ENCODE measurements around the gene TAF11L6.
"Not testable (repeated sequence)": the region's sequence is repeated elsewhere in the genome, so short reads cannot be mapped to it uniquely, and the experiment has no call there.

The TAF11L6 gene

DNA sequence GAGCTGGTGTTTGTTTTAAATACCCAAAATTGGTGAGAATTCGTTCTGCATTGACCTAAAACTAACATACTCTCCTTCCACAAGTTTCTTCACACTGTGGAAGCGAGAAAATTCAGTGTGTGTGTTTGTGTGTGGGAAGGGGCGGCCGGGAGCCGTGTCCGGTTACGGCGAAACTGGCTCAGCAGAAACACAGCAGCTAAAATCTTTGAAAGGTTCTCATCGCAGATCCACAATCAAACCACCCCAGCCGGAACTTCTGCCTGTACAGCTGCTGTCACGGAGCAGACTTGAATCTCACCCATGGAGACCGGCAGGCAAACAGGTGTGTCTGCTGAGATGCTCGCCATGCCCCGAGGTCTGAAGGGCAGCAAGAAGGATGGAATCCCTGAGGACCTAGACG, at the start of gene TAF11L6:
TSS of gene TAF11L6 (plus strand) at position 301 of the 400 bp plus-strand sequence.
- not testable (repeated sequence) for DNase-seq (ENCODE audit: low spot score)

DNA sequence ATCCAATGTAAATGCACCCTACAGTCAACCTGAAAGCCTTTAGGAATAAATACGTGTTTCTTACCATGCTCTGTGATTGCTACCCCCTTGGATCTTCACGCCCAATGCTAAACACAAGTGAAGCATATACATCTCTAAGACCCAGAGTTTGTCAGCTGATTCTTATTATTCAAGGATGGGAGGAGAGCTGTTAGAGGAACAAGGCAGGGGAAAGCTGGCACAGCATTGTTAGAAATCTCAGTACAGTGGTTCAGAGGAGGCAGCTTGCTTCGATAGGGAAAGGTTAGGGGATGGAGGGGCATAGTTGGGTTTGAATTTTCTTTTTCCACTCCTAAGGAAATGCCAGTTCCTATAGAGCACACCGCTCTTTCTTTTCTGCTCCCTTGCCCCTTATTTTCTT, 47.1 kb upstream of the TAF11L6 start:
- no peak for DNase-seq (ENCODE audit: low spot score)

DNA sequence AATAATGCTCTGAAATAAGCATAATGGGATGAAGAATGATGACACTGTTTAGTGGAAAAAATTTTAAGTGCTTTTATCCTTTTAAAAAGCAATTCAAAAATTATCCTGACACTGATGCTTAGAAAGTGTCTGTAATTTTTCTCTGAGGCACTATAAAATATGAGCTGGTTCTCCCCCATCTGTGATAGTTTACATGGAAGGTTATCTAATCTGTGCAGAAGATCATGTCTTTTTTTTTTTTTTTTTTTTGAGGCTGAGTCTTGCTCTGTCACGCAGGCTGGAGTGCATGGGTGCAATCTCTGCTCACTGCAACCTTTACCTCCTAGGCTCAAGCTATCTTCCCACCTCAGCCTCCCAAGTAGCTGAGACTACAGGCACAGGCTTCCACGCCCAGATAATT, 45.7 kb upstream of the TAF11L6 start:
- DNase-seq (ENCODE audit: low spot score): no peak

DNA sequence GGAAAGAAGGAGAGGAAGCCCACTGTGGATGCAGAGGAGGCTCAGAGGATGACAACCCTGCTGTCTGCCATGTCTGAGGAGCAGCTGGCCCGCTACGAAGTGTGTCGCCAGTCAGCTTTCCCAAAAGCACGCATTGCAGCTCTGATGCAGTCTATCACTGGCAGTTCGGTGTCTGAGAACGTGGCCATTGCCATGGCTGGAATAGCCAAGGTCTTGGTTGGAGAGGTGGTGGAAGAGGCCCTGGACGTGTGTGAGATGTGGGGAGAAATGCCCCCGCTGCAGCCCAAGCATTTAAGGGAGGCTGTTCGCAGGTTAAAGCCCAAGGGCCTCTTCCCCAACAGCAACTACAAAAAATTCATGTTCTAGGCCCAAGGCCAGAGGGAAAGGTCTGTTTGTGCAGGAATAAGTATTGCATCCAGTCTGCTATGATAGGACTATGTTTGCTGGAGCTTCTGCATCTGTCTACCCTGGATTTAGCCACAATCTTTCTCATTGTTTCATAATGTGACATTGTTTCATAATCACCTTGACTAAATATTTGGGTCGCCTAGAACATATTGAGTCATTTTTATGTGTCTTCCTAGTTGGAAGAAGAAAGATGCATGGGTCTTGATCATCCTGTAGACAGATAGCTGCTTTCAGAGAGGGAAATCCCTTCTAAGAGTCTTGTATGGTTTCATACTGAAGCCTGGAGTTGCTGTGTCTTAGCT, 41.9 kb upstream of the TAF11L6 start:
- DNase-seq (ENCODE audit: low spot score): not testable (repeated sequence)

DNA sequence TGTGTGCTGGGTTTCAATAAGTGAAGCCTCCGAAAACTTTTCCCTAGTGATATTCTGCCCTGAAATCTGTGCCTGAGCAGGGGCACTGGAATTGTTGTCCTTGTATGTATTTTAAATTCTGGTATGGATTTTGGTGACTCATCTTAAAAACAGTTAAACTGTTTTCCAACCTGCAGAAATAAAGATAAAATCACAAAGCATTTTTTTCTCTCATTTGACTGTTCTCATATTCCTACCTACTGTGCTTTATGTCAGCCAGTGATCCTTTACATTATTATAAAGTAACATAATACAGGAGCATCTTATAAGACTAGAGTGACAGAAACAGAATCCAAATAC, 41.3 kb upstream of the TAF11L6 start:
- DNase-seq (ENCODE audit: low spot score): no peak

DNA sequence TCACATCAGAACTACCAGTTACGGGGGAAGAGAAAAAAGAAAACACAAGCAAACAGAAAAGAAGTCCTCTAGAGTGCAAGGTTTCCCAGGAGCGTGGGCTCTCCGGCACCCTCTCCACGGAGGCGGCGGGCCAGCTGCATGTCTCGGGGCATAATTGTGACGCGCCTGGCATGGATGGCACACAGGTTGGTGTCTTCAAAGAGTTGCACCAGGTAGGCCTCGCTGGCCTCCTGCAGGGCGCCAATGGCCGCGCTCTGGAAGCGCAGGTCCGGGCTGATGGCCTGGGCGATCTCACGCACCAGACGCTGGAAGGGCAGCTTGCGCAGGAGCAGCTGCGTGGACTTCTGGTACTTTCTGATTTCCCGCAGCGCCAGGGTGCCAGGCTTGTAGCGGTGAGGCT, 37.2 kb upstream of the TAF11L6 start:
- DNase-seq (ENCODE audit: low spot score): not testable (repeated sequence)

DNA sequence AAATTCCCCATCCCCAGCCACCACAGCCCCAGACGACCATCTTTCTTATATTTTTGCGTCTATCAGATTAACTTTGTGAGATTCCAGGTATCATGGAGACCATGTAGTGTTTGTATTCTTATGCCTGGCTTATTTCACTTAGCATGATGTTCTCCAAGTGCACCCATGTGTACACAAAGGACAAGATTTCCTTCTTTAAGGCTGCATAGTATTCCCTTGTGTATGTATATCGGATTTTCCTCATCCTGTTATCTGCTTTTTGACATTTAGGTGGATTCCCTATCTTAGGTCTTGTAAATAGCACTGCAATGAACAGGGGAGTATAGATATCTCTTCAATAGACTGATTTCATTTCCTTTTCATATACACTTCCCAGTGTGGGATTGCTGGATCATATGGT, 35.7 kb upstream of the TAF11L6 start:
- no peak for DNase-seq (ENCODE audit: low spot score)

DNA sequence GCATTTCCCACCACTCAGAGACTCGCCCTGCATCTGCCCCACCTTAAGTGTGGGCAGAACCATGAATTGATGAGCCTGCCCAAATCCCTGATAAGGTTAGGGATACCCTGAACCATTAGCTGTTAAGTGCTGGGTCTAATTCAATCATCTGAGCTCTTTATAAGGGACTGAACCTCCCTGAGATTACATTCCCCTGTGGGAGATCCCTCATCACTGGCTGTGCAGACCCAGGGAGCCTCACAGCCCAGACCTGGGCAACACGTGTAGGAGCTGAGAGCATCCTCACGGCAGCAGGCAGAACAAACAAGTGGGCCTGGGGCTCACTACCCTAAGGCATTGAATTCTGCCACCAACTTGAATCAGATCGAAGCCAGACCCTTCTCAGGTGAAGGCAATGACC, 31.0 kb upstream of the TAF11L6 start:
- DNase-seq (ENCODE audit: low spot score): no peak

DNA sequence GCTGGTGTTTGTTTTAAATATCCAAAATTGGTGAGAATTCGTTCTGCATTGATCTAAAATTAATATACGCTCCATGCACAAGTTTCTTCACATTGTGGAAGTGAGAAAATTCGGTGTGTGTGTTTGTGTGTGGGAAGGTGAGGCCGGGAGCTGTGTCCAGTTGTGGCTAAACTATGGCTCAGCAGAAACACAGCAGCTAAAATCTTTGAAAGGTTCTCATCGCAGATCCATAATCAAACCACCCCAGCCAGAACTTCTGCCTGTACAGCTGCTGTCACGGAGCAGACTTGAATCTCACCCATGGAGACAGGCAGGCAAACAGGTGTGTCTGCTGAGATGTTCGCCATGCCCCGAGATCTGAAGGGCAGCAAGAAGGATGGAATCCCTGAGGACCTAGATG, 30.5 kb upstream of the TAF11L6 start, which contains the start of gene TAF11L2:
TSS of gene TAF11L2 (plus strand) at position 301 of the 400 bp plus-strand sequence.
- DNase-seq (ENCODE audit: low spot score): not testable (repeated sequence)

DNA sequence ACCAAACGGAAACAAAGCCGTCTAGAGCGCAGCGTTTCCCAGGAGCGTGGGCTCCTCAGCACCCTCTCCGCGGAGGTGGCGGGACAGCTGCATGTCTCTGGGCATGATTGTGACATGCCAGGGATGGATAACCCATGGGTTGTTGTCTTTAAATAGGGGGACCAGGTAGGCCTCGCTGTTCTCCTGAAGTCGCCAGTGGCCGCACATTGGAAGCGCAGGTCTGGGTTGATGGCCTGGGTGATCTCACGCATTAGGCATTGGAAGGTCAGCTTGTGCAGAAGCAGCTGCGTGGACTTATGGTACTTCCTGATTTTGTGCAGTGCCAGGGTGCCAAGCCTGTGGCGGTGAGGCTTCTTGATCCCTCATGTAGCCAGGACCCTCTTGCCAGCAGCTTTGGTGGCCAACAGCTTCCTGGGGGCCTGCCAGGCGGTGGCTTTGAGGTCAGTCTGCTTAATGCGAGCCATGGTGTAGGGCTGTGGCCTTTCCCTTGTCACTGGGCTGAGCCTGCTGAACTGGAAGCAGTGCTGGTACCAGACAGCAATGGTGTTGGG, 16.6 kb upstream of the TAF11L6 start:
- DNase-seq (ENCODE audit: low spot score): no peak

DNA sequence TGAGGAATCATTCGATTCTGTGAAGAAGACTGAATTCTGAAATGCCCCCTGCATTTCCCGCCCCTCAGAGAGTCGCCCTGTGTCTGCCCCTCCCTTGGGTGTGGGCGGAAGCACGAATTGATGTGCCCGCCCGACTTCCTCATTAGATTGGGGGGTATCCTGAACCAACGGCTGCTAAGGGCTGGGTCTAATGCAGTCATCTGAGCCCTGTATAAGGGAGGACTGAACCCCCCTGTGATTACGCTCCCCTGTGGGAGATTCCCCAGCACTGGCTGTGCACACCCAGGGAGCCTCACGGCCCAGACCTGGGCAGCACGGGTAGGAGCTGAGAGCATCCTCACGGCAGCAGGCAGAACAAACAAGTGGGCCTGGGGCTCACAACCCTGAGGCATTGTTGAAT, 10.9 kb upstream of the TAF11L6 start:
- DNase-seq (ENCODE audit: low spot score): not testable (repeated sequence)

DNA sequence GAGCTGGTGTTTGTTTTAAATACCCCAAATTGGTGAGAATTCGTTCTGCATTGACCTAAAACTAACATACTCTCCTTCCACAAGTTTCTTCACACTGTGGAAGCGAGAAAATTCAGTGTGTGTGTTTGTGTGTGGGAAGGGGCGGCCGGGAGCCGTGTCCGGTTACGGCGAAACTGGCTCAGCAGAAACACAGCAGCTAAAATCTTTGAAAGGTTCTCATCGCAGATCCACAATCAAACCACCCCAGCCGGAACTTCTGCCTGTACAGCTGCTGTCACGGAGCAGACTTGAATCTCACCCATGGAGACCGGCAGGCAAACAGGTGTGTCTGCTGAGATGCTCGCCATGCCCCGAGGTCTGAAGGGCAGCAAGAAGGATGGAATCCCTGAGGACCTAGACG, 10.4 kb upstream of the TAF11L6 start, which contains the start of gene TAF11L3:
TSS of gene TAF11L3 (plus strand) at position 301 of the 400 bp plus-strand sequence.
- not testable (repeated sequence) for DNase-seq (ENCODE audit: low spot score)

DNA sequence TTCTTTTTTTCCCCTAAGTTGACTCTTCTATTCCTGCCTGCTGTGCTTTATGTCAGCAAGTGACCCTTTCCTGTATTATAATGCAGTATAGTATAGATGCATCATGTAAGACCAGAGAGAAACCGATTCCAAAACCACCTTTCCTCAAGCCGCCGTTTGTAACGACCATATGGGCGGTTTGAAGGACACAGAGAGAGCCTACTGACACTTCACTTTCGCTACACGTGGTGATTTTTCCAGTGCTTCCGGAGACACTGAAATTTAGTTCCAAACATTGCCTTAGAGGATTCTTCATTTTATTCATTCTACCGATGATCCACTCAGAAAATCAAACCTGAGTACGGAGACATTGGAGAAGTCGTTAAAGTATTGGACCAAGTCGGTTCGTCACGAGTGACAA, 9.0 kb upstream of the TAF11L6 start:
- DNase-seq (ENCODE audit: low spot score): not testable (repeated sequence)

DNA sequence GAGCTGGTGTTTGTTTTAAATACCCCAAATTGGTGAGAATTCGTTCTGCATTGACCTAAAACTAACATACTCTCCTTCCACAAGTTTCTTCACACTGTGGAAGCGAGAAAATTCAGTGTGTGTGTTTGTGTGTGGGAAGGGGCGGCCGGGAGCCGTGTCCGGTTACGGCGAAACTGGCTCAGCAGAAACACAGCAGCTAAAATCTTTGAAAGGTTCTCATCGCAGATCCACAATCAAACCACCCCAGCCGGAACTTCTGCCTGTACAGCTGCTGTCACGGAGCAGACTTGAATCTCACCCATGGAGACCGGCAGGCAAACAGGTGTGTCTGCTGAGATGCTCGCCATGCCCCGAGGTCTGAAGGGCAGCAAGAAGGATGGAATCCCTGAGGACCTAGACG, 7.0 kb upstream of the TAF11L6 start, which contains the start of gene TAF11L4:
TSS of gene TAF11L4 (plus strand) at position 301 of the 400 bp plus-strand sequence.
- not testable (repeated sequence) for DNase-seq (ENCODE audit: low spot score)

DNA sequence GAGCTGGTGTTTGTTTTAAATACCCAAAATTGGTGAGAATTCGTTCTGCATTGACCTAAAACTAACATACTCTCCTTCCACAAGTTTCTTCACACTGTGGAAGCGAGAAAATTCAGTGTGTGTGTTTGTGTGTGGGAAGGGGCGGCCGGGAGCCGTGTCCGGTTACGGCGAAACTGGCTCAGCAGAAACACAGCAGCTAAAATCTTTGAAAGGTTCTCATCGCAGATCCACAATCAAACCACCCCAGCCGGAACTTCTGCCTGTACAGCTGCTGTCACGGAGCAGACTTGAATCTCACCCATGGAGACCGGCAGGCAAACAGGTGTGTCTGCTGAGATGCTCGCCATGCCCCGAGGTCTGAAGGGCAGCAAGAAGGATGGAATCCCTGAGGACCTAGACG, 3.5 kb upstream of the TAF11L6 start, which contains the start of gene TAF11L5:
TSS of gene TAF11L5 (plus strand) at position 301 of the 400 bp plus-strand sequence.
- not testable (repeated sequence) for DNase-seq (ENCODE audit: low spot score)

DNA sequence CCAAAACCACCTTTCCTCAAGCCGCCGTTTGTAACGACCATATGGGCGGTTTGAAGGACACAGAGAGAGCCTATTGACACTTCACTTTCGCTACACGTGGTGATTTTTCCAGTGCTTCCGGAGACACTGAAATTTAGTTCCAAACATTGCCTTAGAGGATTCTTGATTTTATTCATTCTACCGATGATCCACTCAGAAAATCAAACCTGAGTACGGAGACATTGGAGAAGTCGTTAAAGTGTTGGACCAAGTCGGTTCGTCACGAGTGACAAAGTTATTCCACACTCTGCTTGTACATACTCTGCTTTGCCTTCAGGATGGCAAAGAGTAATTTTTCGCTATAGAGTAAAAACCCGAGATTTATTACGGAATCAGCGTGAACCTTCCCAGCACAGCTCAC, 2.0 kb upstream of the TAF11L6 start:
- DNase-seq (ENCODE audit: low spot score): not testable (repeated sequence)

All from ecto neural progenitor cell (in vitro differentiated cells).